T-helper 1 cell treated with Interleukin-12 subunit alpha and Interleukin-12 subunit beta and Interleukin-4 antibody, amounts not matched to agents 30 ng/mL and 1 ng/mL, for 36 hours (primary cell): ENCODE data around the gene HOXC11. TPM values are rescaled to one million over a fixed set of nuclear protein-coding genes. Genes with fewer than 3 reads are reported as not detected.

Source experiments
- intact Hi-C: fragments of 100-400 bp; cut with micrococcal nuclease; formaldehyde crosslinking; loops from one replicate; pipeline ENCODE4 v1.15.1; 2024
- total RNA-seq: library from RNA; stranded (reverse); gene quantifications from 2 replicates; pipeline ENCODE4 v1.2.3, GENCODE V29; 2022

HOXC11 gene
- not detected in 2 replicates for total RNA-seq

DNA sequence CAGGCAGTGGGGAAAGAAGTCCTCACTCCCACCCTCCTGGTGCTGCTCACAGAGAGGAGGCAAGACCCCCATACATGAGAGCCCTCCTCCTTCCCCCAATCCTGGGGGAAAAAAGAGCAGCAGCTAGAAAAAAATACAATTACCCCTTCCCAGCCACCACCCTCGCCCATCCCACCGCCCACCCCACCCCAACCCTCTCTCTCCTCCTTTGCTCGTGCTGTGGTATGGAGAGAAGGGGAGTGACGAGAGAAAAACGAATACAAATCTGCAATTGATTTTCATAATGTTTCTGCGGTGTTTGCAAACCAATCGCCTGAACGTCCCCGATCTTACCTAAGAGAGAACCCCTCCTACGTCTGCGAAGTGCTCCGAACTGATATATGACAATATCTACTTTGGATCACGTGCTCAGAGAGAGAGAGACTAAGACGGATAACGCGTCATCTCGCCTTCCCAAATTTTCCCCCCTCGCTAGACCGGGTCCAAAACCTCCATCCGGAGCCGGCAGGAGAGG is at the start of gene HOXC11:
TSS of gene HOXC11 (plus strand) at position 405 of the 514 bp plus-strand sequence. CDS start 116 bp downstream, outside the sequence.
- intact Hi-C loops = loop anchor here (5.0 kb wide), 1 partner anchor 35 kb away; the partner anchor contains the start of gene HOXC13

DNA sequence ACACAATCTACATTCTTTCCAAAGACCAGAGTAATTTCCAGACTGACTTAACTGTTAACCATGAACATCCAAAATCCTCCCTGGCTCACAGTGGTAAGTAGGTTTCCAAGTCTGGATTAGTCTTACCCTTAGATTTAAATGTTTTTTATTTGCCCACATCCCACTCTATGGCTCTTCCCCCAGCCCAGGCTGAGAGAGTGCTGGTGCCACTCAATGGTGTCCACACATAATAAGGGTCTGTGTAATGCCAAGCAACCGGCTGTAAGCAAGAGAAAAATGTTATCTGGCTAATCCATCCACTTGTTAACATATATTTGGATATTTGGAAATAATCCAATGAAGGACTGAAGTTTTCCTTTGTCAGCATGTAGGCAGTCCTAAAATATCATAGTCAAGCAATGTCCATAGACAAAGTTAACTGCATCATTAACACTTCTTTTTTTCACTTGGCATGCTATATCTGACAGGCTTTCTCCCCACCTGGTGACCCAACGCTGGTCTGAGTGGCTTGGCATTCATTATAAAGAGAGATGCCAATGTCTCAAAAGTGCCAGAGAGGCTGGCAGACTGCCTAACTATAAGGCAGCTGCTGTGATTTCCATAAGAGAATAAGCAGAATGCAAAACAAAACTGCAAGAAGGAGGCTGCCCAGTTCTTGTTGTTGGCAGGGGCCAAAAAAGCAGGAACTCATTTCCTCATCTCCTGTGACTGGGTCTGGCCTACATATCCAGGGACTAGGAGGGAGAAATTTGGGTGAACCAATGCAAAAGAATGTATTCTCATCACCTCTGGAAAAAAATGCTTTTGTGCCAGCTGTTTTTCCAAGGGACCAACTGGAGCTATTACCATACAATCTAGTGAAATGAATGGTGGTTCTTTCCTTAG is 48.2 kb upstream of the HOXC11 start:
- intact Hi-C loops = no loop called here

DNA sequence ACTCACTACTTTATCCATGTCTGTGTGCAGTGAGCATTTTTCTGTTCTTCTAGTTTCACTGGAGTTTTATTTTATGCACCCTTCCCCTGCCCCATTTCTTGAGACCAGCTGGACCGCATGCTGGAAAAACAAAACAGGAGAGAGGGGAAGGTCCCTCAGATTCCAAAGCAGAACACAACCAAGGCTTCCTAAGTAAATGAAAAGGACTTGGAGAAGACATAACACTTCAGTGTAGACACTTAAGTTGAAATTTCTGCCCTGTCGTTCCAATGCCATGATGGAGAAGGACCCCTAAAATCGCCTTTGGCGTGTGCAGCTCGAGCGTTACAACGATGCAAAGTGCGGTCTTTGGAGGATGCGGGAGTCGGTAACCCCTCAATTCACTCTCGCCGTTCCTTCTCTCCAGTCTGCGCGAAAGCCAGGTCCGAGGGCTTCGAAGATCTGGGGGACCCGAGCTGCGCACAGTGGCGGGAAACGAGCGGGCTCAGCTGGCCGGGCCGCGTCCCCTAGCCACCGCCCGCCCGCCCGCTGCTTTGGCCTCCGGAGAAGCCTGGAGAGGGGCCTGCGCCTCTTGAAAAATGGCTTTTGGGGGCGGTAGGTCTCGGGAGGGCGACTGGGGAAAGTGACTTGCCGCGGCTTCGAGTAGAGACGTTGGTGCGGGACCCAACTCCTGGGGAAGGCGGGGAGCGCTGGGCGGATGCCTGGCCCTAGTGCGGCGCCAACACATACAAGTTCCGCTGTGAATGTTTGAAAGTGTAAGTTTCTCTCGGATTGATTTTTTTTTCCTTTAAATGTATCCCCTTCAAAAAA is 45.5 kb upstream of the HOXC11 start:
- intact Hi-C loops = no loop called here

DNA sequence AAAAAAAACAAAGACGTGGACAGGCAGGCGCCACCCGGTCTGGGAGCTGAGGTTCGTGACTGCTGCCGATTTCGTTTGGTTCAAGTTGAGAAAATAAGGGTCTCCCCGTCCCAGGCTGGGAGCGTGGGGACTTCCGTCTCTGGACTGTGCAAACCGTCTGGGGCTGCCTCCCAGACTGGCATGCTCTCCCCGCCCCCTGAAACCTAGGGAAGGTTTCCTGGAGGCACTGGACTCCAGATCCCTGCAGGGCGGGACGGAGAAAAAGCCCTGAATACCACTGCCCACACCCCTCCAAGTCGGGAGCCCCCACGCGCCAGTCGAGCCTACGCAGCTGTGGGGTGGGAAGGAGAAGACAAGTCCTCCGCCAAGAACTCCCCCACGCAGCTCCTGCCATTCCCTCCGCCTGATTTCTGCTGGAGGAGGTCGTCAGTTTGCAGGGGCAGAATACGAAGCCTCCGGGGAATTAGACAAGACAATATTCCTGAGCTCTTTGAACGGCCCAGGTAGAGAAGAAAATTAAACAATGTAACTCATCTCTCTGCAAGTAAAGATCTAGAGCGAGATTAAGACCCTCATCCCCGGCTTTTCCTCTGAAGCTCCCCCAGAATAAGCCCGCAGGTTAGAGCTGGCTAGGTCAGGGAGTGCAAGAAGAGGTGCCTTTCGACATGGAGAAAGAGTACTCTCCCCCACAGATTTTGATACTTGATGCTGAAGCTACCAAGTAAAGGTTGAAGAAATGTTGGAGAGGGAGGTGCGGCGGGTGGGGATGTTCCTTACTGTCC is 44.7 kb upstream of the HOXC11 start:
- intact Hi-C loops = no loop called here

DNA sequence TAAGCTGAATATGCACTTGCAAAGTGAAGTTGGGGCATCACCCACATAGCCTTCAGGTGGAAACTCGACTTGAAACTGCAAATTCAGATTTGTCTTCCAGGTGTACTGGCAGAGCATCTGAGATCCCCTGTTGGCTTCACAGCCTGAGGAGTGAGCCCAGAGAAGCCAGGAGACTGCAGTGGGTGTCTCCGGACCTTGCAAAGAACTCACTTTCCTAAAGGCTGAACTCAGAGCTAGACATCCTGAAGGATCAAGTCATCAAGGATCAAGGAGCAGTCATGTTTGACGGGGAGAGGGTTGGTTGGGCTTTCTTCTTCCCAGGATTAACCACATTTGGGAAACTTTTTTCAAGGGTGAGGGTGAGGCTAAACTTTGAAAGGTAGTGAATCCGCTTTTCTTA is 43.4 kb upstream of the HOXC11 start:
- intact Hi-C loops = no loop called here

DNA sequence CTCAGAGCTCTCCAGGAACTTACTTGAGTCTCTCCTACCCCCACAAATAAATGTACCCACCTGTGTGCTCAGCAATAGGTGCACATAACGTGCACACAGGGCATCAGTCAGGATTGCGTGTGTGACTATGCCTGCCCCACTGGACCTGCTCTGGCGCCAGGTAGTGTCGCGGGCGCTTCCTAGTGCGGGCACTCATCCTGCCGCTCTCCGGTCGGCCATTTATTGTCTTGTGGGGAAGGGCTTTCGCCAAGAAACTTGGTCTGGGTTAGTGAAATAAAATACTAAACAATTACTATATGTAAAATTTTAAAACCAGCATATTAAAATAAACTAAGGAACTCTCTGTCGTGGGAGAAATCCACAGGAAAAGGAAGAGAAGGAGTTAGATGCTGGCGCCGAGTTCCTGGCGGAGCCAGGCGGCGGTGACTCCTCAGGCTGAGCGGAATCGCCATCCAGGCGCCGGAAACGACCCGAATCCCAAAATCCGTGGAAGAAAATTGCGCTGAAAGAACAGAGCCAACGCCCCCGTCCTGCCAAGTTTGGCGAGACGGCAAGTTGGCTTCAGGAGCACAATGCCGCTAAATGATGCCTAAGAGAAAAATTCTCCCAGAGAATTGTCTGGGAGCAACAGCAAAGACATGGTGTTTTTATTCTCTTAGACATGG is 42.2 kb upstream of the HOXC11 start:
- intact Hi-C loops = loop anchor here (2.0 kb wide), 1 partner anchor 24 kb away; the partner anchor contains the start of gene HOXC12

DNA sequence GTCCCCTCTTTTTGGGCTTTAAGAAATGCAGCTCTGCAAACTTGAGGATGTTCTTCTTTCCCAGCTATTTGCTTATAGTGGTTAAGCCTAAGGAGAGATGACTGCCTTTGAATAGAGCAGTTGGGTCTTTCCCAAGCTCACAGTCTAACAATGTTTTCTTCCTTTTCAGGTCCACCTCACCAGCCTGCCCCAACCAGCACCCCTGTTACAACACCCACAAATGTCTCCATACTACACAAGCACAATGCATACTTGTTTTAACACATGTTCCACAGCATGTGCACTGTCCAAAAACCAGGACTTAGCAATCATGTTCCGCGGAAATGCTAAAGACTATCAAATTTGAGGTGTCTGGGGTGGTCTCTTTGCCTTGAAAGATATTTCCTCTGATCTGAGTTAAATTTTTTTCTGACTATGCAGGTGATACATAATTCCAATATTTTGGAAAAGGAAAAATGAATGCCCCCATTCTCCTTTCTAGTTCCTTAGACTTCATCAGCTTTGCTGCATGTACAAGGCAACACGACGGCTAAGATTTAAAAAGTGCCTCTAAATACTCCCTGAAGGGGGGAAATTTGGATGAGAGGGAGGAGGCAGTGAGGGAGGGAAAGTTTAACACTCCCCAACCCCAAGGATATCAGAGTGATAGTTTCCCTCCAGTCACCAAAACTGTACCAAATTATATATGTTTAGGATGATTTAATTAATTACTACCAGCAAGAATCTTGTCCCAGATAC is 40.9 kb upstream of the HOXC11 start:
- intact Hi-C loops = loop anchor here (2.0 kb wide), 1 partner anchor 23 kb away; the partner anchor contains the start of gene HOXC12

DNA sequence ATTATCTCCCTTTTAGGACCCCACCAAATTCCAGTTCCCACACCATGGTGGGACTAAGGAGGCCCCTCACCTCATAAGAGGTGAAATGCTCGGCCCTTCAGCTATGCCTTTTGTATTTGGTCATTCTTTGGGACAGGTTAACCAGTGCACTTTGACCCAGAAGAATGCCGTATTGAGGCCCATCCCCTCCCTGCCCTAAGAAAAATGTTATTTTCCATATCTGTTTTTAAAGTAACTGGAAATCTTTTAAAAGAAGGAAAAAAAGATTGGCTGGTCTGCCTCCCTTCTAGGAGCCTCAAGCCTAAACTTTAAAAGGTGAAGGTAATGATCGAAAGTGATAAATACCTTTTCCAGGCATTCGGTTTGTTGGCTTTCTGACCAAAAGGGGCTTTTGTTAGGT is 40.0 kb upstream of the HOXC11 start:
- intact Hi-C loops = no loop called here

DNA sequence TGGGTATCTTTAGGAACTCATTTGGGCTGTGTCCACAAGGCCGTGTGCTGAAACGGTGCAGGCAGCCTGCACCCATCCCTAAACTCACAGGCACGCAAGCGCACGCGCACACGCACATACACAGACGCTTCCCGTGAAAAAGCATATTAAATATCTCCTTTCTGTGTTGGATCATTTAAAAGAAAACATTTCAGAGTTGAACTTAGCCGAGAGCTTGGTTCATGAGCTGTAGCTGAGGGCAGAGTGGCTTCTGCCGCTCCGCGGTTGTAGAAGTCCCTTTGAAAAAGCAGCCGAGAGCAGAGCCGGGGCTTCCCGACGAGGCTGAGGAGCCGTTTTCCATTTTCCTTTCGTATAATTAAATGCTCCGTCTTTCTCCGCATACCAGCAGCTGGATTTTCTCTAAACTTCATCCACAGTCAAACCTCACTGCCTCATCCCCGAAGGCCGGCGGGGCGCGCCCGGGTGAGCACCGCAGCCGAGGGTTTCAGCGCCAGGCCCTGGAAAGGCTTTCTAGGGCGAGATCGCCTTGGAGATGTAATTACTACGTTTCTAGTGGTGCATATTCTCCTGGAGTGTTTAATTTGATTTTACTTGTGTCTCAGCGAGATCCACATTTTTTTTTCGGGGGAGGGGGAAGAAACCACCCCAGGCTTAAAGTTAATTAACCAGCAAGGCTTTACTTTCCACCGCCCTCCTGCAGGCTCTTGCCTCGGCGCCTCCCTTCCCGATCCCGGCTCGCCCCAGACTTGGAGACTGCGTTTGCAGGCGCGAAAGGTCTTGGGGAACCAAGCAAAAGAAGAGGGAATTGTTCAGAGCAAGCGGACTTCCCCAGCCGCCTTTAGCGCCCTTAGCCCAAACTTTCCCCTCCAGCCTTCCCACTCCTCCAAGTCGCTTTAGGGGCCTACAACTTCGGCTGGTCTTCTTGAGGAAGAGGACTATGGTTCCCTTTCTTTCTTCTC is 37.3 kb upstream of the HOXC11 start:
- intact Hi-C loops = loop anchor here (2.0 to 5.0 kb wide), 3 partner anchors 37 to 117 kb away; partner anchors contain the start of genes HOTAIR, HOXC11 and HOXC4

DNA sequence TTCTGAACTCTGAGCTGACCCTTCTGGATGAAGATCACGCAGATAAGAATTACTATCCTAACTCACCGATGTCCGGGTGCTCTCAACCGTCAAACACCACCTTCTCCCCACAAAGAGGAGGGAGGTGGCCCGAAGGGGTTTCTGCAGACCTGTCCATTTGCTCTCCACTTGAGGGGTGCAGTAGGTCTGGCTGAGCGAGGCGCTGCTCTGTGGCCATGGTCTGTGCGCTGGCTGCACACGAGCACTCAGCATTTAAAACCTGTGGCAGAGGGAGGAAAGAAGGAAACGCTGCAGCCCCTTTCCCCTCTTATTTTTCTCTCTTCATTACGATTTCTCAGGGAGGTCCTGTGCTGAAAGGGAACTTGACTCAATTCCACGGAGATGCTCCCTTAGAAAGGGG is 35.8 kb upstream of the HOXC11 start:
- intact Hi-C loops = loop anchor here (5.0 kb wide), 2 partner anchors 35 to 115 kb away; partner anchors contain the start of genes HOTAIR, HOXC11 and HOXC4

DNA sequence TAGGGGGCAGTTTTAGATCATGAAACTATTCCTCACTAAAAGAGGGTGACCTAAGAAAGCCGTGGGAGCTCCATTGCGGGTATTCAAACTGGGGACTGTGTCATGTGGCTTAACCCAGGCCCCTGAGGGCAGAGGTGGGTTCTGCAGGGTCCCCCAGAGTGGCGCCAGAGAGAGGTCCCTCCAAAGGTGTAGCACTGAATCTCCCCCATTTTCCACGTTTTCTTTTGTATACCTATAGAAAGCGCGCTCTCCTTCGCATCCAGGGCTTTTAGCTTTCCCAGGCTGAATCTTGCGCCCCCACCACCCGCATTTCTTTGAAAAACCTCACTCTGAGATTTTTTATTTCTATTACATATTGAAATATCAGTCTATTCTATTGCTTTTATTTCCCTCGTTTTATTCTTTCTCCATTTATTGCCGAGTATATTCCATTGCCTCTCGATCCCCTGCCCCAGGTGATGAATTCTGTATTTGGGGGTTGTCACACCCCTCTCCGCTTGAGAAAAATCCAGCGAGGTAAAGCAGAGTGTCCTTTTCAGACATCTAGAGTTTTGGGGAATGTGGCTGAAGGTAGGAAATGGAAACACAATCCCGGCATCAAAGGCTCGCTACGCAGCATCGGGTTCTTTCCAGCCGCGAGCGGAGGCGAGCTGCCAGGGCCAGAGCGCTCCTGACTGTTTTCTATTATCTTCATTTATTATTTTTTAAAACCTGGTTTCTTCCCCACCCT is 35.2 kb upstream of the HOXC11 start:
- intact Hi-C loops = loop anchor here (5.0 kb wide), 2 partner anchors 35 to 115 kb away; partner anchors contain the start of genes HOTAIR, HOXC11 and HOXC4

DNA sequence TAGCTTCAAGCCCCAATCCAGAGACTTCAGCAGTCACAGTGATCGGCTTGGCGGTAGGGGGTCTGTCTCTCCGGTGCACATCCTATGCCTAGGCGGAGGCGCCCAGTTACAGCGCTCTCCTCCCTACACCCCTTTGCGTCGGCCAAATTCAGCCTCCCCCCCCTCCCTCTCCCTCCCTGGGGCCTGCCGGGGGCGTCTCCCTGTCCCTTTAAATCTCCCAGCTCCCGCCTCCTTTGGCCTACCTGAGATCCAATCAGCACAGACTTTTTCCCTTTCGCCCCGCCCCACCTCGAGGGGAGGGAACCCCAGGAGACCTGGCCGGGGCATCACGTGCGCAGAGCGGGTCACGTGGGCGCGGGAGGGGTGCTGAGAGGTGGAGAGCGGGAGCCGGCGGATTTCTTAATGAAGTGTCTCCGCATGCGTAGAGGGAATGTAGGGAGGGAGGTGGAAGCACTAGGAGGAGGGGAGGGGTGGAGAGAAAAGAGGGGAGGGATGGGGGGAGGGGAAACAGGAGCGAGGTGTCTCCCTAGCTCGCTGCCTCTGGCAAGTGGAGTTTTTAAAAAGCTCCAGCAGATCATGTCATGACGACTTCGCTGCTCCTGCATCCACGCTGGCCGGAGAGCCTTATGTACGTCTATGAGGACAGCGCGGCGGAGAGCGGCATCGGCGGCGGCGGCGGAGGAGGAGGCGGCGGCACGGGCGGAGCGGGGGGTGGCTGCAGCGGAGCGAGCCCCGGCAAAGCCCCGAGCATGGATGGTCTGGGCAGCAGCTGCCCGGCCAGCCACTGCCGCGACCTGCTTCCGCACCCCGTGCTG is 34.4 kb upstream of the HOXC11 start, which contains the start of gene HOXC13:
TSS of gene HOXC13 (plus strand) at position 506 of the 815 bp plus-strand sequence. CDS start at position 582, 76 bp downstream.
- intact Hi-C loops = loop anchor here (5.0 kb wide), 2 partner anchors 34 to 114 kb away; partner anchors contain the start of genes HOTAIR, HOXC11 and HOXC4

DNA sequence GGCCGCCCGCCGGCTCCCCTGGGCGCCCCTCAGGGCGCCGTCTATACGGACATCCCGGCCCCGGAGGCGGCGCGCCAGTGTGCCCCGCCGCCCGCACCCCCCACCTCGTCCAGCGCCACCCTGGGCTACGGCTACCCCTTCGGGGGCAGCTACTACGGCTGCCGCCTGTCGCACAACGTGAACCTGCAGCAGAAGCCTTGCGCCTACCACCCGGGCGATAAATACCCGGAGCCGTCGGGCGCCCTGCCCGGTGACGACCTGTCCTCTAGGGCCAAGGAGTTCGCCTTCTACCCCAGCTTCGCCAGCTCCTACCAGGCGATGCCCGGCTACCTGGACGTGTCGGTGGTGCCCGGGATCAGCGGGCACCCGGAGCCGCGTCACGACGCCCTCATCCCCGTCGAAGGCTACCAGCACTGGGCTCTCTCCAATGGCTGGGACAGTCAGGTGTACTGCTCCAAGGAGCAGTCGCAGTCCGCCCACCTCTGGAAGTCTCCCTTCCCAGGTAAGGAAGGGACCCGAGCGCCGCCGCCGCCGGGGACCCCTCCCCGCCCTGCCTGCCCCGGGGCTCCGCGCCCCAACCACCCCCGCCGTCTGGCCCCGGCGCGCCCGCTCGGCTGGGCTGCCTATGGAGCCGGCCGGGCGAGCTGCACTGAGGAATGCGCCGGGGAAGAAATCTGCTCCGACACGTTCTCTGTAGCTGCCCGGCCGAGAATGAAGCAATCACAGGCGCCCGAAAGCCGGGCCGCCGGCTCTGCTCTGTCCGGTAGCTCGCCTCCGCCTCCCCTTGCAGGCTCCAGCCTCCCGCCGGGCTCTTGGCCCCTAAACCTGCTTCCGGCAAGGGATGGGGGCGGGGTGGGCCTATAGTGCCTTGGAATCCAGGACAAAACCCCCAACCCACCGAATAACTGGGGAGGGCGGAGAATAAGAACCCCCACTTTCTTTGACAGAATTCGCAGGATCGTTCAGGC is 33.5 kb upstream of the HOXC11 start:
- intact Hi-C loops = loop anchor here (5.0 kb wide), 2 partner anchors 33 to 113 kb away; partner anchors contain the start of genes HOTAIR, HOXC11 and HOXC4

DNA sequence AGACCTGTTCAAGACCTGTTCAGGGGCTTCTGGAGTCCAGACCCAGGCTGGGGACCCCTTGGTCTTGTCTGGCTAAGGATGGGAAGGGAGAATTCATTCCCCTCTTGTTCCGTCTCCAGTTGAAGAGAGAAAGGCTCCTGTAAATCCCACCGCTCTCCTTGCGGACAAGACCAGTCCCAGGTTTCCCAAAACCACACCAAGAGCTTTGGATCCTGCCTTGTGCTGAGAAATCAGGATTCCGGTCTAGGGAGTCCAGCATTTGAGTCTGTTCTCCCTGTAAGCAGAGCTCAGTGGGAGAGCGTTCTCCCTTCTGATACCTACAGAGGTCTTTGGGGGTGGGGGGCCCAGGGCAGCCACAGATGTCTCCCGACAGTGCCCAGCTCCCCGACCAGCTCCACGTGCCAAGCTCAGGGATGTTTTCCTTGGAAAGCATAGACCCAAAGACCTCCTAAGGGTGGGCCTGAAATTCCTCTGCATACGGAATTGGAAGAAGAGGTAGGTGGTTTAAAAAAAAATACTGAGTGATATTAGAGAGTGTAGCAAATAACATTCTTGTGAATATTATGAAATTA is 32.4 kb upstream of the HOXC11 start:
- intact Hi-C loops = no loop called here

DNA sequence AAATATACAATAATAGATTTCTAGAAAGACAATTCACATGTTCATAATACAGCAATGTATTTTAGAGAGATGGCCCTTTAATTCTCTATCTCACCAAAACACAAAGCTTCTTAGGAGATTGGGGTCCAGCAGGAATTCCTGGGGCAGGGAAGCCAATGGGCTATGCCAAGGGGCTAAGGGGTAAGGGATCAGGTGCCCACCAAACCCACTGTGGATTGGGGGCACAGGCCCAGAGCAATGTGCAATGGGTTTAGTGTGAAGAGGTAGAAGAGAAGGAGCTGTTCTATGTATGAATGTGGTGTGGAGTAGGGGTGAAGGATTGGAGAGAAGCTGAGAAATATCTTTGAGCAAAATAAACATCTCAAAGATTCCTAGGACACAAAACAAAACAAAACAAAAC is 31.7 kb upstream of the HOXC11 start:
- intact Hi-C loops = no loop called here
